Sciatic nerve (tissue), 2 donors: ENCODE results near the gene OSBPL1A. TPM values are rescaled to one million over a fixed set of nuclear protein-coding genes. Genes with fewer than 3 reads are reported as not detected.
A peak's percentile ranks its signal among the peaks of the same experiment; 100 is the strongest.
"Not testable (repeated sequence)": the region's sequence is repeated elsewhere in the genome, so short reads cannot be mapped to it uniquely, and the experiment has no call there.

Experiments
- ATAC-seq: fragments of 200-7000 bp; cut with Tn5 transposase; one replicate; pipeline ENCODE4 v1.9.1; 2020; ENCODE audit warnings: mild to moderate bottlenecking, moderate library complexity
- DNase-seq: peaks from one replicate; pipeline ENCODE4 v3.0.0-alpha.2; 2020; ENCODE audit warnings: low spot score
- intact Hi-C: fragments of 100-400 bp; cut with DNase I; formaldehyde crosslinking; loops from one replicate; pipeline ENCODE4 v1.14.2; 2022
- total RNA-seq: library from RNA; stranded (reverse); fragmentation: NEBNext Ultra II Directional; extraction: Animal tissue kit (Norgen Biotek cat#: 25700); gene quantifications from one replicate; pipeline ENCODE4 v1.2.1, GENCODE V29; 2021
- donor health status: DM: no; HTN: no; CAD: no.
- donor health status: DM: no; HTN: no; CAD: no.

OSBPL1A gene
- total RNA-seq, 1 donor from 2014 or later = 117 TPM

- intact Hi-C loops = loop anchor here (10.0 kb wide), 1 partner anchor 122 kb away; no protein-coding TSS in a partner anchor
- no peak for ATAC-seq
- DNase-seq = no peak
Measured at GRCh38 chr18:24362757-24363156, 34.9 kb downstream of the OSBPL1A start.

GRCh38 chr18:24359787-24360530 is 37.7 kb downstream of the OSBPL1A start:
- intact Hi-C loops = loop anchor here (10.0 kb wide), 1 partner anchor 125 kb away; no protein-coding TSS in a partner anchor
- ATAC-seq = peak; percentile 67

DNA sequence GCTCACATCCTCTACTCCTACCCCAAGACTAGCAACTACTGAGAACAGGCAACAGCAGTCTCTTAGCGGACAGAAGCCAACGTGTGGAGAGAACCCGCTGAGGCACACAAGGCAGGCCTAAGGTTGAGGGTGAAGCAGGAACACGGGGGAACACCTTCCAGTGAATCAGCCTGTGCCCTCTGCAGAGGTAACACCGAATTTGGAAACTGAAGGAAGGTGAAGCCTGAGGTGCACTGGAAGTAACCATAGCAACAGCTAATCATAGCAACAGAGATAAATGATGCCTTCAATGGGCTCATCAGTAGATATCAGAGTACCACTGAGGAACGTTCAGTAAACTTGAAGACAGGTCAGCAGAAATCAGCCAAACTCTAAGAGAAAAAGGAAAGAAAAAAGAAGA is 43.3 kb downstream of the OSBPL1A start:
- DNase-seq (no peak), ATAC-seq (no peak)
- intact Hi-C loops = no loop called here

More at GRCh38 chr18:24359787-24360530, 37.7 kb downstream of the OSBPL1A start:
- DNase-seq = not testable (repeated sequence)

DNA sequence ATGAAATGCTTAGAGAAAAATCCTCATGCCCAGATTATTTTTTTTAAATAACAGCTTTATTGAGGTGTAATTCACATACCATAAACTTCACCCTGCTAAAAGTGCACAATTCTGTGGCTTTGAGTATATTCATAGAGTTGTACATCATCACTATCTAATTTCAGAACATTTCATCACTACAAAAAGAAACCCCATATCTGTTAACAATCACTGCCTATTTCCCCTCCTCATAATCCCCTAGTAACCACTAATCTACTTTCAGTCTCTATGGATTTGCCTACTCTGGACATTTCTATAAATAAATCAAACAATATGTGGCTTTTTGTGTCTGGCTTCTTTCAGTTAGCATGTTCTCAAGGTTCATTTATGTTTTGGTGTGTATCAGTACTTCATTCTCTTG is 51.4 kb downstream of the OSBPL1A start:
- intact Hi-C loops = no loop called here
- DNase-seq (no peak), ATAC-seq (no peak)

DNA sequence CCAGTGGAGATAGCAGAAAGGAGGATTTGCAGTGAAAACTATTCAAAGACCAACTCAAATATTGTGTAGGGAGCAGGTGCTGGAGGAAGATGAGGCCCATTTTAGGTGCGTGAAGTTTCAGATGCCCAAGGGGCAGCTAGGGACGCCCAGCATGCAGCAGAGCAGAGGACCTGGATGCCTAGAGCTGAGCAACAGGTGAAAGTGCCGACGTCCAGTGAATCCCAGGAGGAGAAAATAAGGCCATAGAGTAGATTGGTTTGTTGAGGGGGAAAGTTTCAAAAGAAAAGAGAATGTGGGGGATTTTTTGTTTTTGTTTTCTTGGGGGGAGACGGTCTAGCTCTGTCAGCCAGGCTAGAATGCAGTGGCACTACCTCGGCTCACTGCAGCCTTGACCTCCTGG is 53.1 kb downstream of the OSBPL1A start:
- ATAC-seq (no peak), DNase-seq (no peak)
- intact Hi-C loops = no loop called here

GRCh38 chr18:24342347-24342746 is 55.3 kb downstream of the OSBPL1A start:
- DNase-seq (no peak), ATAC-seq (no peak)
- intact Hi-C loops = no loop called here

DNA sequence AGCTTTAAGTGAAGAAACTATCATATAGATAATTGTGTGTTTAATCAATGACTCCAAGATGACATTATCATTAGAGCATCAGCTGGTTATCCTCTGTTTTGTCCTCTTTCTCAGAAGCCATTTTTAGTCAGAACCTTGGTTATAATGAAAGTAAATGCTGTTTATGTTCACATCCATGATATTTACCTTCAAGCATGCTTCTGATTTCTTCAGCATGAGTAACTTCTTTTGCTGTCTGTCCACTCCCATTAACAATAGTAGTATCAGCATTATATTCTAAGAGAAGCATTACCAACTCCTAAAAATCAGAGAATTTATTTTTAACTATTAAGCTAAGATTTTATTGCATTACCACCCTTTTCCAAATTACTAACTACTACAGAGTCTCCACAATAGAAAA is 56.3 kb downstream of the OSBPL1A start:
- DNase-seq (no peak), ATAC-seq (no peak)
- intact Hi-C loops = no loop called here

GRCh38 chr18:24333084-24333483 is 64.5 kb downstream of the OSBPL1A start:
- DNase-seq (no peak), ATAC-seq (no peak)
- intact Hi-C loops = no loop called here

DNA sequence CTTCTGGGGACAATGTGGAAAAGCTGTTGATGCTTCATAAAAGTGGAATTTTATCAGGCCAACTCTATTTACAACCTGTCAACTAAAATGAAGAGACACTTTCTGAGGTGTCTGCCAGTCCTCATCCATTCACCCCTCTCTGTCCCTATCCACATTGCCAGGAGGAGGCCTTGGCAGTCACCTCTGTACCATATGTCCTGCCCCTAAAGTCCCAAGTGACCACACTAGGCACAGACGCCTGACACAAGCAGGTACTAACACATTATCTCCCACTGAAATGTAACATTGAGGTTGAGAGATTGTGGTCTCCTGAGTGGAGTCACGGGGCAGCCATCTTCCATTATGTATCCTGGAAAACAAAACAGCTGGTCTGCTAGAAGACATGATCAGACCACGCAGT is 71.4 kb downstream of the OSBPL1A start:
- no peak for ATAC-seq
- DNase-seq = no peak
- intact Hi-C loops = no loop called here

DNA sequence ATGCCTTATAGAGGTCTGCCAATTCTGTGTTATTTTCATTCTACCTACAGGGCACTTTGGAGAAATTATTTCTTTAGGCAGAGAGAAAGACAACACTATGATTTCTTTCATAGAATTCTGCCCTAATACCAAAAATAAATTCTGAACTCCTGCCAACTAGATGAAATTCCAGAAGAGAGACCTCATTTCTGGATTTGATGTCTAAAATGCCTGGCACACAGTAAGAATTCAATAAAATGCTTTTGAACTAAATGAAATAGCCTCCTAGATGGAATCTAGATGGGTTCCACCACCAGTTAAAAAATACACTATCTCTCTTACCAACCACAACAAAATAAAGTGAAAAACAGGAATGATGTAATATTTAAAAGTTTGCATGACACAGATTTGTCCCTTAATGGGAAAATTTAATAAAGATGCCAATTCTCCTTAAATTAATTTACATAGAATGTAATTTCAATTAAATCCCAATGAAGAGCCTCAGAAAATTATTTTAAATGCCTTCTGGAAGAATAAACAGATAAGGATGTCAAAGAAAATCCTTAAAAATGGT is 75.0 kb downstream of the OSBPL1A start:
- intact Hi-C loops = no loop called here
- no peak for DNase-seq
- ATAC-seq = no peak

GRCh38 chr18:24321071-24321470 is 76.6 kb downstream of the OSBPL1A start:
- ATAC-seq = no peak
- intact Hi-C loops = no loop called here
- DNase-seq = no peak

GRCh38 chr18:24319757-24320156 is 77.9 kb downstream of the OSBPL1A start:
- ATAC-seq (no peak), DNase-seq (no peak)
- intact Hi-C loops = no loop called here

DNA sequence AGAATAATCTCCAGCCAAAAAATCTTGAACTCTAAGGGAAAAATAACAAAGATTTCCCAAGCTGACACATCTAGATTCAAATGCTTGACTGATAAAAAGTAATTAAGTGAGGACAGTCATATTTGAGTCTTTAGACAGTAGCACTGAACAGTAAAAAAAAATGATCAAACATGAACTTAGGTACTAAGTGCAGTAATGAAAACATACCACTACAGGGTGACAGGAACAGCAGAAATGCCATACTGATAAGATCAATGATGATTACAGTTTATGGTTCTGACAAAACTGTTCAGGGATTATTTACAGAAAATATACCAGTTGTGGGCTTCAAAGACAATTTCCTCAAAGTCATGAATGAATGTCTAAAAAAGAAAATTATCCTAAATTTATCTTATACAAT is 80.3 kb downstream of the OSBPL1A start:
- DNase-seq (no peak), ATAC-seq (no peak)
- intact Hi-C loops = no loop called here

DNA sequence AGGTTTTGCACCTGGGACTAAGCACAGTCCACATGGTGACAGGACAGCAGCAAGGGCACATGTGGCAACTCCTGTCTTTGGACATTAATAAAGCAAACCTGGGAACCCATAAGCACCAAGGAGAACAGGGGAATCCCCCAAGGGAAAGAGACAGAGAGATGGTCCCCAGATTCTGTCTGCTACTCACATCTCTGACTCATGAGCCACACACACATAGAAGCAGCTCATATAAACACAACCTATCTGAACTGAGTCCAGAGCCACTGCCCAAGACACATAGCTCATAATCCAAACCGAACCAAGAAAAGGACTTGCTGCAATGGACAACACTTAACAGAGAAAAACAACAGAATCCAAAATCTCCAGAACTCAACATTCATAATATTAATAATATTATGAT is 82.5 kb downstream of the OSBPL1A start:
- DNase-seq (no peak), ATAC-seq (no peak)
- intact Hi-C loops = no loop called here

- ATAC-seq = no peak
- intact Hi-C loops = no loop called here
- no peak for DNase-seq
Measured at GRCh38 chr18:24306201-24306600, 91.4 kb downstream of the OSBPL1A start.

- intact Hi-C loops = no loop called here
- DNase-seq (no peak), ATAC-seq (no peak)
Measured at GRCh38 chr18:24300703-24301102, 96.9 kb downstream of the OSBPL1A start.

GRCh38 chr18:24296276-24296675 is 101.3 kb downstream of the OSBPL1A start:
- intact Hi-C loops = no loop called here
- no peak for DNase-seq
- ATAC-seq = no peak

- intact Hi-C loops = no loop called here
- ATAC-seq (no peak), DNase-seq (no peak)
Measured at GRCh38 chr18:24293254-24293653, 104.4 kb downstream of the OSBPL1A start.

DNA sequence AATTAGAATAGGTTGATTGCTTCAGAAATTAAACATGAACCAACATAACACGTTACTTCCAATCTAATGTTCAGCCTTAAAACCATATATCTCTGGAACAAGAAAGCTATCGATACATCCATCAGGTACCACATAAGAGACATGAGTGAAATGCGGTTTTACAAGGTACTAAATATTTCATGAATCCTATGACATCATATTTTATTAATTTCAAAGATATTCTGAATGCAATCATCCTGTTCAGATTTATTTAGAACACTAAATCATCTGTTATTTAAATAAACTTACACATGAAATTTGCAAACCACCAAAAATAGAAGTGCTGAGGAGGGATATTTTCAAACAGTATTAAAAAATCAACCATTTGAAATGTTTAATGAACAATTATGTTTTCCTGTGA is 119.0 kb downstream of the OSBPL1A start:
- intact Hi-C loops = no loop called here
- no peak for ATAC-seq

GRCh38 chr18:24277516-24278195 is 120.0 kb downstream of the OSBPL1A start:
- intact Hi-C loops = no loop called here
- DNase-seq (no peak), ATAC-seq (no peak)

More for the DNA sequence above, 119.0 kb downstream of the OSBPL1A start:
- no peak for DNase-seq
